ENCODE results near the gene EPB42. TPM values are rescaled to one million over a fixed set of nuclear protein-coding genes. Genes with fewer than 3 reads are reported as not detected.

The EPB42 gene
- total and polyA plus RNA-seq, 2 experiments from 2014 or later, result not detected

GRCh38 chr15:43241100-43241499 lies 20.3 kb upstream of the EPB42 start:
- Histone ChIP-seq H3K79me2 (ENCODE audit: insufficient read depth) (no peaks in the 10 kb centered on the region), H3K4me1 (ENCODE audit: insufficient read depth) (peaks cover 9% of the 10 kb centered on the region), H3K9ac (no peak overlapping the region), H3K9me3 (ENCODE audit: low read depth) (no peaks in the 10 kb centered on the region), H3K4me3 (no peak overlapping the region), H3K36me3 (ENCODE audit: low read depth) (no peaks in the 10 kb centered on the region), H3F3A (ENCODE audit: insufficient read depth) (peaks cover 3% of the 10 kb centered on the region; the same call in 1 of the 2 replicates), H3K27ac (peak overlapping the region; percentile 44), H3K9me2 (ENCODE audit: insufficient read depth) (no peaks in the 10 kb centered on the region), H4K20me1 (ENCODE audit: insufficient read depth) (no peaks in the 10 kb centered on the region), H2AFZ (no peak overlapping the region), H3K4me2 (ENCODE audit: unreplicated experiment) (peak overlapping the region; percentile 4), H3K27me3 (replicated peaks; ENCODE audit: insufficient read depth) (peaks cover 57% of the 10 kb centered on the region)
- WGBS, 2 experiments (ENCODE audit: low coverage in 1 of 2, low lambda C conversion rate in 2 of 2, missing lambda C conversion rate in 2 of 2), result 7 to 17% methylated on average over 1 of the region's 1 CpG
- in situ Hi-C loops (cut with MboI), result no loop called here
- TF ChIP-seq EZH2phosphoT487 (IDR thresholded peaks at IDR 0.05; ENCODE audit: insufficient read depth, low read depth) (no peak), EZH2 (IDR thresholded peaks at IDR 0.05; ENCODE audit: insufficient read depth, poor library complexity, severe bottlenecking) (no peak)
- DNase-seq, result peak; percentile 89

GRCh38 chr15:43239732-43240491 lies 19.1 kb upstream of the EPB42 start:
- Histone ChIP-seq H3K4me1 (ENCODE audit: insufficient read depth) (peaks cover 9% of the 10 kb centered on the region), H3K9ac (no peak overlapping the region), H3F3A (ENCODE audit: insufficient read depth) (peaks cover 3% of the 10 kb centered on the region; the same call in 1 of the 2 replicates), H3K27me3 (replicated peaks; ENCODE audit: insufficient read depth) (peaks cover 55% of the 10 kb centered on the region), H4K20me1 (ENCODE audit: insufficient read depth) (no peaks in the 10 kb centered on the region), H3K27ac (no peak overlapping the region), H3K4me2 (ENCODE audit: unreplicated experiment) (no peak overlapping the region), H3K9me2 (ENCODE audit: insufficient read depth) (no peaks in the 10 kb centered on the region), H3K36me3 (ENCODE audit: low read depth) (no peaks in the 10 kb centered on the region), H2AFZ (no peak overlapping the region), H3K9me3 (ENCODE audit: low read depth) (no peaks in the 10 kb centered on the region), H3K4me3 (no peak overlapping the region), H3K79me2 (ENCODE audit: insufficient read depth) (no peaks in the 10 kb centered on the region)
- in situ Hi-C loops (cut with MboI), result no loop called here
- 67 to 74% methylated on average over 7 of the region's 7 CpGs for WGBS, 2 experiments (ENCODE audit: low coverage in 1 of 2, low lambda C conversion rate in 2 of 2, missing lambda C conversion rate in 2 of 2)
- TF ChIP-seq EZH2 (IDR thresholded peaks at IDR 0.05; ENCODE audit: insufficient read depth, poor library complexity, severe bottlenecking) (no peak), EZH2phosphoT487 (IDR thresholded peaks at IDR 0.05; ENCODE audit: insufficient read depth, low read depth) (no peak)
- no peak for DNase-seq

GRCh38 chr15:43238671-43239131 lies 17.9 kb upstream of the EPB42 start:
- H3K9ac ChIP-seq, result no peak overlapping the region
- H4K20me1 ChIP-seq (ENCODE audit: insufficient read depth), result no peaks in the 10 kb centered on the region
- peaks cover 52% of the 10 kb centered on the region for H3K27me3 ChIP-seq (replicated peaks; ENCODE audit: insufficient read depth)
- H3K79me2 ChIP-seq (ENCODE audit: insufficient read depth), result no peaks in the 10 kb centered on the region
- H3K36me3 ChIP-seq (ENCODE audit: low read depth), result no peaks in the 10 kb centered on the region
- WGBS, 2 experiments (ENCODE audit: low coverage in 1 of 2, low lambda C conversion rate in 2 of 2, missing lambda C conversion rate in 2 of 2), result 40 to 50% methylated on average over 10 of the region's 10 CpGs
- H3K27ac ChIP-seq, result no peak overlapping the region
- H2AFZ ChIP-seq, result no peak overlapping the region
- peaks cover 9% of the 10 kb centered on the region for H3K4me1 ChIP-seq (ENCODE audit: insufficient read depth)
- no peaks in the 10 kb centered on the region for H3K9me3 ChIP-seq (ENCODE audit: low read depth)
- H3K9me2 ChIP-seq (ENCODE audit: insufficient read depth), result no peaks in the 10 kb centered on the region
- H3F3A ChIP-seq (ENCODE audit: insufficient read depth), result peaks cover 3% of the 10 kb centered on the region; the same call in 1 of the 2 replicates
- no peak overlapping the region for H3K4me3 ChIP-seq
- DNase-seq, result no peak
- in situ Hi-C loops (cut with MboI), result no loop called here
- TF ChIP-seq EZH2 (IDR thresholded peaks at IDR 0.05; ENCODE audit: insufficient read depth, poor library complexity, severe bottlenecking) (no peak), EZH2phosphoT487 (IDR thresholded peaks at IDR 0.05; ENCODE audit: insufficient read depth, low read depth) (no peak)
- H3K4me2 ChIP-seq (ENCODE audit: unreplicated experiment), result no peak overlapping the region

GRCh38 chr15:43237842-43238470 lies 17.1 kb upstream of the EPB42 start:
- no peak for DNase-seq

More at GRCh38 chr15:43237842-43238470, 17.1 kb upstream of the EPB42 start:
- TF ChIP-seq EZH2 (IDR thresholded peaks at IDR 0.05; ENCODE audit: insufficient read depth, poor library complexity, severe bottlenecking) (no peak), EZH2phosphoT487 (IDR thresholded peaks at IDR 0.05; ENCODE audit: insufficient read depth, low read depth) (no peak)
- no peak overlapping the region for H3K4me3 ChIP-seq
- no peaks in the 10 kb centered on the region for H3K36me3 ChIP-seq (ENCODE audit: low read depth)
- H2AFZ ChIP-seq, result no peak overlapping the region
- 53 to 55% methylated on average over 8 to 9 of the region's 9 CpGs for WGBS, 2 experiments (ENCODE audit: low coverage in 1 of 2, low lambda C conversion rate in 2 of 2, missing lambda C conversion rate in 2 of 2)
- in situ Hi-C loops (cut with MboI), result no loop called here
- H3K4me1 ChIP-seq (ENCODE audit: insufficient read depth), result peaks cover 9% of the 10 kb centered on the region
- no peaks in the 10 kb centered on the region for H3K79me2 ChIP-seq (ENCODE audit: insufficient read depth)
- H3K9me2 ChIP-seq (ENCODE audit: insufficient read depth), result no peaks in the 10 kb centered on the region
- no peak overlapping the region for H3K9ac ChIP-seq
- no peaks in the 10 kb centered on the region for H3K9me3 ChIP-seq (ENCODE audit: low read depth)
- H4K20me1 ChIP-seq (ENCODE audit: insufficient read depth), result no peaks in the 10 kb centered on the region
- peaks cover 45% of the 10 kb centered on the region for H3K27me3 ChIP-seq (replicated peaks; ENCODE audit: insufficient read depth)
- no peak overlapping the region for H3K4me2 ChIP-seq (ENCODE audit: unreplicated experiment)
- peaks cover 3% of the 10 kb centered on the region; the same call in 1 of the 2 replicates for H3F3A ChIP-seq (ENCODE audit: insufficient read depth)
- H3K27ac ChIP-seq, result no peak overlapping the region
